GM18499 (cell line): Measurements from ENCODE around the gene ECHDC1.
"Not testable (repeated sequence)": the region's sequence is repeated elsewhere in the genome, so short reads cannot be mapped to it uniquely, and the experiment has no call there.

ENCODE experiments used
- ATAC-seq: cut with Tn5 transposase; IDR thresholded peaks from one replicate; pipeline ENCODE4 v1.9.1; 2021; ENCODE audit warnings: moderate number of reproducible peaks; ENCODE audit not compliant: insufficient read depth, unreplicated experiment

The ECHDC1 gene, protein sequence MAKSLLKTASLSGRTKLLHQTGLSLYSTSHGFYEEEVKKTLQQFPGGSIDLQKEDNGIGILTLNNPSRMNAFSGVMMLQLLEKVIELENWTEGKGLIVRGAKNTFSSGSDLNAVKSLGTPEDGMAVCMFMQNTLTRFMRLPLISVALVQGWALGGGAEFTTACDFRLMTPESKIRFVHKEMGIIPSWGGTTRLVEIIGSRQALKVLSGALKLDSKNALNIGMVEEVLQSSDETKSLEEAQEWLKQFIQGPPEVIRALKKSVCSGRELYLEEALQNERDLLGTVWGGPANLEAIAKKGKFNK

DNA sequence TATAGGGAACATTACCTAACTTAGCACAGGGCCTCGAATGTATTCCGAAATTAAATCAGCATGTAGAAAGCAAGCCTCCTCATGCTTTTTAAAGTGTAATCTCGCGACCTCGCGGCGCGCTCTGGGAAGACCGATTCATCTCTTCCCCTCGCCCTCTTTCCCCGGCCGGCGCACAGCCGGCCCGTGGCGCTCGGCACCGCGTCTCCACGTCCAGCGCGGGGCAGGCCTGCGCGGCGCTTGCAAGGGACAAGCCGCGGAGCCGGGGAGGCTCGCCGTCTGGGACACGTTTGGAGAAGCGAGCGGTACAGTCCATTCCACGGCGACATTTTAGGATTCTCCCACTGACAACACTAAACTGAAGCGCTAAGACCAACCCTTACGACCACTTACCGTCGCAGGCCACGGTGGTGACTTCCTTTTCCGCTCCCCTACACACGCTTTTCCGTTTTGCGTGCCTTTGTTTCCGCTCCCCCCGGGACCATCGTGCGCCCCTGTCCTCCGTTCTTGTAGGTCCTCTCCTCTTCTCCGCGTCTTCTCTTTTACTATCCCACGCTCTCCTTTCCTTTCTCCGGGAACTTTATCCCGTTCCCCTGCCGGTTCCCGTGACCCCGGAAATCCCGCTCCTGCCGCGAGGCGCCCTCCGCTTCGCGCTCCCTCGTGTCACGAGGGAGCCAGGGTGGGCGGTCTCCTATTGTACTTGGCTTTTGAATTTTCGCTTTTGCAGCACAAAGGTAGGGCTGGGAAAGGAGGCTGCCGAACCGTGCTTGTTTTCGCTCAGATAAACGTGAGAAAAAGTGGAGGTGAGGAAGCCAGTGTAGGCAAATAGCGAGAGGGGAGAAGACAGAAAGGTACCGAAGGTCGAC, at the start of gene ECHDC1:
TSS of gene ECHDC1 (minus strand) at position 664 of the 863 bp plus-strand sequence. CDS start 12,581 bp downstream, outside the sequence.
- ATAC-seq = peak; percentile 44

DNA sequence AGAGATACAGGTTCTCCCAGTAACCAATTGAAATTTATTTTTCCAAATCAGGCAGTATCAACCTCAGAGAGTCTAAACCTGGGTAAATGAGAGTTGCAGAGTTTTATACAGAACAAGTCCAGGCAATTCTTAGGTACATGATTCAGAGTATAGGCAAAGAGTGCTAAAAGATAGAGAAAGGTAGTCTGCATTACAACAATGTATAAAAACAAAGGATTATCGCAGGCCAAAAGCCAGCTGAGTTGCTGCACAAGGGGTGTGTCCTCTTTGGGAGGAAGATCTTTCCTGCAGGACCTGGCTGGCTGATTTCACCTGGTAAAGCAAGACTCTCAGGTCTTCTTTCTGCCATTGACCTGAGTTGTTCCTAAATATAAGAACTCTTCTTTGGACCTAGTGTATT, 48.9 kb upstream of the ECHDC1 start:
- no peak for ATAC-seq

DNA sequence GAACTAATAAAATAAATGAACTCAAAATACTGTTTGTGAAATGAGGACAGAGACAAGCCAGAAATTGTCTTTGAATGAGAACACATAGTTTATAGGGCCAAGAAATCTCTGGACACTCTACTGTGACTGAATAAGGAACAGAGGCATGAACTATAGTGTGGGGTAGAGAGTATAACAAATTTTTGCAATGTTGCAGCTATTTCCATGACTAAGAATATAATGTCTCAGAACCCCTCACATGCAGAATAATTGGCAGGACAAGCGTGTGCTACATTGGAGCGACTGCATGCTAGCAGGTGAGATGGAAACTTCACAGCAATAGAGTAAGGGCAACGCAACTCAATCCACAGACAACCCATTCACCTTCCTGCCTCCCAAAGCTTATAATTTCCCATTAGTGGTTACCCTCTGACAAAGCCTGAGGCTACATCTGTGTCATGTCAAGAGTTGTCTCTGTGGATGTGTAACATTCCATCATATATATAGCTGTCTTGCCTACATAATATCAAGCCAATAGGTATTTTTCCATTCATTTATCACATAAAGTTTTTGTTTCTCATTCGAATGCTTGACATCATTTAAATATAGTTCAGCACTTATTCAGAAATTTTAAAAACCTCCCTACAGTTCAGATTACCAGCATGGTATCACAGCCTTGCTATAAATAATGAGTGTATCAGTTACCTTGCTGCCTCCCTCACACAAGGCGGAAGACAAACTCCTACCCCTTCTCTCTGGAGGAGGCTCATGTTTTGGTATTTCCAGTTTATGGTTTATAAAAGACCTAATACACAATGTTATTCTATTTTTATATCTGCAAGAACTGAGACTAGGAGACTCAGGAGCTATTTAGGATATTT, 47.9 kb upstream of the ECHDC1 start:
- no peak for ATAC-seq

DNA sequence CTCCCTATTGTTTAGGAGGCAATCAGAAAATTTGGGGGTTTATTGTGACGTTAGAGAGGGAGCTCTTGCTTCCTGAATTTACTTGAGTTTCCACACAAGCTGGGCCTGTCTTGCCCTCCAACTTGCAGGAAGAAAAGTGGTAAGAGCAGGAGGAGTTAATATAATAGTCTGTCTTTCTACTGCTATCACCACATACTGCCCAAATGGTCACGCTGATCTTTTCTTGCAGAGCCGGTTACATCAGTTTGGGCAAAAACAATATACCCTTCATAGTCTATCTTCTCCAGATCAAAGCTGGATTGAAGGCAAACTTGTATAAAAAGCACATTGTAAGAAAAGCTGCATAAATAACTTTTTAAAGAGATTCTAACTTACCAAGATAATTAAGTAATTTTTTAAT, 46.3 kb upstream of the ECHDC1 start:
- ATAC-seq = no peak

DNA sequence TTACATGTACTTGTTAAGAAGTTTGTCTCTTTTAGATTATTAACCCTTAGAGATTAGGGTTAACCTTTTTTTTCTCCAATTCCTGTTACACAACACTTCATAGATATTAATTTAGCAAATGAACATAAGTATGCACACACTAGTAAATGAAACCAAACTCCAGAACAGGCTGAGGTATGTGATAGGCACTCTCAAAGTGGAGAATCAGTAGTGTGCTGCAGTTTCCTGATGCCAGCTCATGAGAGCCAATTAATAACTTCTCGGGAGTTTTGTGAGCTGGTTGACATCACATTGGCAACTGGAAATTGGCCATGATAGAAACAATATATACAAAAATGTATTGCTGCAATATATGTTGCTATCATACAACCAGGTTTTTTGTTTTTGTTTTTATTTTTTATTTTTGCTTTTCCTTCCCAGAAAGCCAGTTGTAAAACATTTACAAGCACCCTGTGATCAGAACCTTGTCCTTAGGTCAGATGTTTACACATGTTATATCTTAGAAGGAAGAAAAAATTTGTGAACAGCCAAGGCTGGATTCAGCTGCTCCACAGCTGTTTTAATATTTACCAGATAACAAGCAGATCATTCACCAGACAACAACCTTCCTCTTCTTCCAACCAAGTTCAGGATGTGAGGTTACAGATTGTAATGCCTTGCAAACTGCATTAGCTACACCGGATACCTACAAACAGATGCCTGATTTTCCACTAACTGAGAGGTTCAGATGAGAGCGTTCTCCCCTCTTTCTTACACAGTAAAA, 42.4 kb upstream of the ECHDC1 start:
- ATAC-seq = no peak

DNA sequence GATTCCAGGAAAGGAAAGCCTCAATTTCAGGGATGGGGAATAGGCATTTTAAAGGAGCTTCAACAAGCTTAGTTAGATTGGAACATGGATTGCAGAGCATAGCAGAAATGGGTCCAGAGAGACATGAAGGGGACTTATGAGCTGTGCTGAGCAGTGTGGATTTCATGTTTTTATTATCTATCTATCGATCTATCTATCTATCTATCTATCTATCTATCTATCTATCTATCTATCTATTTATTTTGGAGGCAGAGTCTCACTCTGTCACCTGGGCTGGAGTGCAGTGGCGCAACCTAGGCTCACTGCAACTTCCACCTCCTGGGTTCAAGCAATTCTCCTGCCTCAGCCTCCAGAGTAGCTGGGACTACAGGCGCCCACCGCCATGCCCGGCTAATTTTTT, 41.4 kb upstream of the ECHDC1 start:
- not testable (repeated sequence) for ATAC-seq

DNA sequence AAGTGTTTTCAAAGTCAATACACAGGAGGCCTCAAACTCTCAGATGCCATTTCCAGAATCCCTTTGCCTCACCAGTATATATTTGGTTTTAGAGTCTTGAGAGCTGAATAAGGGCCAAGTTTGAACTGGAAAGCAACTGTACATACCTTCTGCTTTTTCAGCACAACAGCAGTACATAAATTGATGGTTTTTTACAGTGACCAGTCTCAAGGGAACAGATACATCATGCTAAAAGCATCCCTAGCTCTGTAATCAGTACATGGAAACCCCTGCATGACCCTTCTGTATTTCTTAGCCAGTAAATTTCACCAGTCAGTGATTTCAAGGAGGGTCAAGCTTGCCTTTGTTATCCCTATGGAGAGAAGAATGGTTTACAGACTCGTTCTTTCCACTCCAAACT, 40.6 kb upstream of the ECHDC1 start:
- no peak for ATAC-seq

DNA sequence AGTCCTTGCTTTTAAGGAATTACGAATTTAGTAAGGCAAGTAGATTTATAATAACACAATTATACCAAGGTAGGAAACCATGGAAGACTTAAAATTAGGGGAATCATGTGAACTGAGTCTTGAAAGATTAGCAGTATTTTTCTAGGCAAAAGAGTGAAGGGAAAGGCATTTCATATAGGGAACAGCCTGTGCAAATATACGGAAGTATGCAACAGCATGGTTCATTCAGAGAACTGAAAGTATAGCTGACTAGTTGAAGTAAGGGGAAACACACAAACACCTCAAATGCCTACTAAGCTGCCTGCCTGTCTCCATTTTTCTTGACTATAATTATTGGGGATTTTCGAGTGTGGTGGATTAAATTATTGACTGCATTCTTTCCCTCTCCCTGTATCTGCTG, 39.0 kb upstream of the ECHDC1 start:
- no peak for ATAC-seq

DNA sequence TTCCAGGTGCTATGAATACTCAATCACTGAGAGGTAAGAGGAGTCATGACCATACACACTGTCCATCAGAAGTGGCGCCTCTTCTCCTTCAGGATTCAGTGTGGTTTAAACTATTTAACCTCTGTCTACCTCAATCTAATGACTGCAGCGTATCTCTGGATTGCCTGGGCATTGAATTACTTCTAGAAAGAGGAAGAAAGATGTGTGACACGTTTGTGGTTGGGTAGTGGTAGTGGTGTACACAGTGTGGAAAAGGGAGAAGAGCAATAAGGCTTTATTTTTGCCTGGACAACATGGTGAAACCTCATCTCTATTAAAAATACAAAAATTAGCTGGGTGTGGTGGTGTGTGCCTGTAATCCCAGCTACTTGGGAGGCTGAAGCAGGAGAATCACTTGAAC, 38.0 kb upstream of the ECHDC1 start:
- no peak for ATAC-seq

DNA sequence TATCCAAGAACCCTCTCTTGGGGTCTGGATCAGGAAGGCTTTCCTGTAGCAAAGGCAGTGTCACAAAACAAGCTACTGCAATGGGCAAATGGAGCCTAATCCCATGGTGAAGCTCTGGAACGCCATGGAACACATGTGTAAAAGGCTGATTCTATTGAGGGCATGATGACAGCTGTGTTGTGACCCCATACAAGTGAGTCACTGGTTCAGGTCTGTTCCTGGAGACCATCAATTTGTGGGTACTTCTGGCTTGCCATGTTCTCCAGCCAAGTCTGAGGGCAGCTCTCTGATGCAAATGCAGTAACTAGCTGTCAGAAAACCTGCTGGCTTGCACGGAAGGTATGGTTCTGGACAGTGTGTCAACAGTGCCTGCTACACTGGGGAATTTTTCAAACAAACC, 33.3 kb upstream of the ECHDC1 start:
- no peak for ATAC-seq

DNA sequence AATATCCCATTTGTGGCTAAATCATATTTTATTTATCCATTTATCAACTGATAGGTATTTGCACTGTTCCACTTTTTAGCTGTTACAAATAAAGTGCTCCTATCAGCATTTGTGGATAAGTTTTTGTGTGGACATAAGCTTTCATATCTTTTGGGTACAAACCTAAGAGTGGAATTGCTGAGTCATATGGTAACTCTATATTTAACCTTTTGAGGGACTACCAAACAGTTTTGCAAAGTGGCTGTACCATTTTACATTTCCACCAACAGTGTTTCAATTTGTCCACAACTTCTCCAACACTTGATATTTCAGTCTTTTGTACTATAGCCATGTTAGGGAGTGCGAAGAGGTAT, 23.6 kb upstream of the ECHDC1 start:
- ATAC-seq = no peak

DNA sequence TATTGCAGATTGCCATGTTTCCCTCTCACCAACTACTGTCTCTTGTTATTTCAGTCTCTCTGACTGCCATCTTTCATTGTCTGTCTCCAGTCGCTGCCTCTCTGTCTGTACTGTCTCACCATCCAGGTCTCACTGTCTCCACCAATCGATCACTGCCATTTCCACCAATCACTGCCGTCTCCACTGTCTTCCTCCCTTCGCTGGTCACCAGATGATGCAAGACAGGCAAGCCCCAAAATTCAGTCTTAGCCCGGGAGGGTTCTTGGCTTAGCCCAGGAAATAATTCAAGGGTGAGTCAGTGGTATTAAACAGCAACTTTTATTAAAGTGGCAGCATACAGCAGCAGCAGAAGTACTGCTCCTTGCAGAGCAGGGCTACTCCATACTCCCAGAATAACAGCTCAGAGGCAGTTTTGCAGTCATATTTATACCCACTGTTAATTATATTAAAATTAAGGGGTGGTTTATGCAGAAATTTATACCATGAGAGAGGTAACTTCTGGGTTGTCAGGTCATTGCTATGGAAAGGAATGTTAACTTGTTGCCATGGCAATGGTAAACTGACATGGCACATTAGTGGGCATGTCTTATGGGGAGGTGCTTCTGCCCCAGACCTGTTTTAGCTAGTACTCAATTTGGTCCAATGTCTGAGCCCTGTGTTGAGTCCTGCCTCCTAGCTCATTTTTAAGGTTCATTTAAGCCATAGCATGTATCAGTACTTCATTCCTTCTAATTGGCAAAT, 23.0 kb upstream of the ECHDC1 start:
- ATAC-seq = no peak

DNA sequence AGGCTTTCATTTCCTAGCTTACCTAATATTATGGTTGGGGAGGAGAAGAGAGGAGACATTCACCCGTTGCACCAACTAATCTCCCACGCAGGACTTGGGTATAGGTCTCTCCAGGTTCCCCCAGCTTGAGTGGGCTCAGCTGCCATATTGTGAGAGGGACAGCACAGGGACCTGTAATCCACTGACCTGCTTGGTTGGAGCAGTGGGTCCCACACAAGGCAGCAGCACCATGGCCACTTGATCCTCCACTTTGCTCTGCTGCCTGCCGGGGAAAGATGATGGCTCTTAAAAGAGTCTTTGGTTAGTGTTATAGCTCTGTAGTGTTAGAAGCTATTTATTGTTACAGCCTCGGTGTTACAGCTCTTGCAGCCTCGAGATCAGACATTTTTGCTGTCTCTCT, 22.5 kb upstream of the ECHDC1 start:
- no peak for ATAC-seq

DNA sequence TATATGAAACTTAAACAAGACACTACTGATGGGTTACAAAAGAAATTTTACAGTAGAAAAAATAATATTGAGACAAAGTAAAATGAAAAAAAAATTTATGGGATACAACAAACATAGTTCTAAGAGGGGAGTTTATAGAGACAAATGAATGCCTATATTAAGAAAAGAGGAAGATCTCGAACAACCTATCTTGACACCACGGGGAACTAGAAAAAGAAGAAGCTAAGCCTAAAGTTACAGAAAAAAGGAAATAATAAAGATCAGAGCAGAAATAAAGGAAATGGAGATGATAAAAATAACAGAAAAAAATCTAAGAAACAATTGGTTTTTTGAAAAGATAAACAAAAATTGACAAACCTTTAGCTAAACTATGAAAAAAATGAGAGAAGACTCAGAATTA, 9.1 kb upstream of the ECHDC1 start:
- no peak for ATAC-seq

DNA sequence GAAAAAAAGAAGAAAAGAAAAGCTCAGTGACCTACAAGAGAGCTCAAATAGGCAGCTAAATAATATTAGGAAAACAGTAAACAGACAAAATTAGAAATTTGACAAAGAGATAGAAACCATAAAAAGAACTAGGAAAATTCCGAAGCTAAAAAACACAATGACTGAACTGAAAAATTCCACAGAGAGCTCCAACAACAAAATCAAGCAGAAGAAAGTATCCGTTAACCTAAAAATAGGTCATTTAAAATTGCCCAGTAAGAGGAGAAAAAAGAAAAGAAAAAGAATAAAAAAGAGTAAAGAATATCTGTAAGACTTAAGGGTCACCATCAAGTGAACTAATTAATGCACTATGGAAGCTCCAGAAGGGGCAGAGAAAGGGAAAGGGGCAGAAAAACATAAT, 6.6 kb upstream of the ECHDC1 start:
- no peak for ATAC-seq

DNA sequence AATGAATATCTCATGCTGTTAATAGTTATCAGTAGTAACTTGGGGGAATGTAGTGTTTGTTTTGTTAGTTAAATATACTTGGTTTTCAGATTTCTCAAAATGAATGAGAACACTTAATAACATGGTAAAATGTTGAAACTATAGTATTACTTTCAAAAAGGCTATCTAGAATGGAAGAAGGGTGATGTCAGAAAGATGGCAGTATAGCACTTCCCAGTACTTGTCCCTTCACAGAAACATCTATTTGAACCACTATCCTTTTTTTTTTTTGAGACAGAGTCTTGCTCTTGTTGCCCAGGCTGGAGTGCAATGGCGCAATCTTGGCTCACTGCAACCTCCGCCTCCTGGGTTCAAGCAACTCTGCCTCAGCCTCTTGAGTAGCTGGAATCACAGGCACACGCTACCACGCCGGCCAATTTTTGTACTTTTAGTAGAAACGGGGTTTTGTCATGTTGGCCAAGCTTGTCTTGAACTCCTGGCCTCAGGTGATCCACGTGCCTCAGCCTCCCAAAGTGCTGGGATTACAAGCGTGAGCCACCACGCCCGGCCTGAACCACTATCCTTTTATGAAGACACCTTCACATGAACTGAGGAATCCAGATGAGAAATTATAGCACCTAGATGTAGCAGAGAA, 4.7 kb upstream of the ECHDC1 start:
- no peak for ATAC-seq

DNA sequence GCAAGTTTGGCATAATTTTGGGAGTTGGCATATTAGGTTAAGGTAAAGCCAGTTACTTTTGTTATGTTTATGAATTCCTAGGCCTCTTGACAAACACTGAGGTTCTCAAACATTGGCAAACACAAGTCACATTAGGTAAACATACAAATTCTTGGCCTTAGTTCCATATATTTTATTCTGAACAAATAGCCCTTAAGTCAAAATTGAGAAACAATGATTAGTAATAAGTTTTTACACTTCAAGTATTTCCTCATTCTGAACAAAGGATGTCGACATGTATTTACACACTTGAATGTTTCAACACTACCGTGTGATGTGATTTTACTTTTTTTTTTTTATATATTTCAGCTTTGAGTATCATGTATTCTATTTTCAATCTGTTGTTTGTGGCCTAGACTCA, 3.8 kb upstream of the ECHDC1 start:
- no peak for ATAC-seq

DNA sequence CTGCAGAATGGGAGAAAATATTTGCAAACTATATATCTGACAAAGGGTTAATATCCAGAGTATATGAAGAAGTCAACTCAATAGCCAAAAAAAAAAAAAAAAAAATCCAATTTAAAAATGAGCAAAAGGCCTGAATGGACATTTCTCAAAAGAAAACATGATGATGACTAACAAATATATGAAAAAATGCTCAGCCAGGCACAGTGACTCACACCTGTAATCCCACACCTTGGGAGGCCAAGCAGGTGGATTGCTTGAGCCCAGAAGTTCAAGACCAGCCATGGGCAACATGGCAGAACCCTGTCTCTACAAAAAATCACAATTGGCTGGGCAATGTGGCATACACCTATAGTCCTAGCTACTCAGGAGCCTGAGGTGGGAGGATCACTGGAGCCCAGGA, 2.1 kb upstream of the ECHDC1 start:
- ATAC-seq = no peak
